Measurements from ENCODE around the gene PTMS. TPM values are rescaled to one million over a fixed set of nuclear protein-coding genes. Genes with fewer than 3 reads are reported as not detected.

The PTMS gene
- total and polyA plus RNA-seq, 2 of the 13 experiments (the other 11 are each of a cell fraction or from before 2014, with no cell fraction given) = 40.5 to 82.4 TPM

- peak in 1 of 2 experiments; percentile 25; a peak in 1 of 4 replicates for TF ChIP-seq HMGXB4 (CRISPR knock-in tag; IDR thresholded peaks at IDR 0.05; ENCODE audit: borderline replicate concordance in 1 of 2, low read depth in 1 of 2)
- TF ChIP-seq SMC3 (IDR thresholded peaks at IDR 0.05; ENCODE audit: low read length) = peak; percentile 77
- peak; percentile 84 for TF ChIP-seq CTCF (CRISPR knock-in tag; IDR thresholded peaks at IDR 0.05)
- peak; percentile 22; the same call in 1 of the 2 replicates for TF ChIP-seq FOSL2 (CRISPR knock-in tag; IDR thresholded peaks at IDR 0.05)
- TF ChIP-seq RAD21 (CRISPR knock-in tag; IDR thresholded peaks at IDR 0.05) = peak; percentile 78
- TF ChIP-seq HDAC2 (CRISPR knock-in tag; IDR thresholded peaks at IDR 0.05) = 0 out of 2 replicates have a peak, but pooled peaks have one; percentile 21
- TF ChIP-seq STAG1 (CRISPR knock-in tag; IDR thresholded peaks at IDR 0.05) = peak; percentile 90
- no peak for TF ChIP-seq MAZ (IDR thresholded peaks at IDR 0.05; ENCODE audit: borderline replicate concordance, low read depth, low read length)
- TF ChIP-seq MAZ (CRISPR knock-in tag; IDR thresholded peaks at IDR 0.05; ENCODE audit: low read depth) = 0 out of 2 replicates have a peak, but pooled peaks have one; percentile 36
- TF ChIP-seq ERF (CRISPR knock-in tag; IDR thresholded peaks at IDR 0.05) = 0 out of 2 replicates have a peak, but pooled peaks have one; percentile 24
- no peak for TF ChIP-seq ZNF121 (CRISPR knock-in tag; IDR thresholded peaks at IDR 0.05)
- peak; percentile 57 for TF ChIP-seq NFE2L2 (IDR thresholded peaks at IDR 0.05; ENCODE audit: low read length)
- peak; percentile 22; the same call in 1 of the 2 replicates for TF ChIP-seq KAT8 (CRISPR knock-in tag; IDR thresholded peaks at IDR 0.05)
- peak; percentile 14; the same call in 1 of the 2 replicates for TF ChIP-seq MED1 (CRISPR knock-in tag; IDR thresholded peaks at IDR 0.05)
- TF ChIP-seq CCAR2 (optimal IDR thresholded peaks at IDR 0.05; ENCODE audit: low read depth, low read length) = no peak
- TF ChIP-seq FOXJ3 (CRISPR knock-in tag; IDR thresholded peaks at IDR 0.05; ENCODE audit: borderline replicate concordance) = peak; percentile 28; the same call in 1 of the 2 replicates
- TF ChIP-seq MTERF4 (CRISPR knock-in tag; IDR thresholded peaks at IDR 0.05) = 0 out of 2 replicates have a peak, but pooled peaks have one; percentile 31
Observed at GRCh38 chr12:6735448-6736191, 30.5 kb upstream of the PTMS start (continued).

Measured in HepG2 (cell line).